IMR-90 (cell line): ENCODE data around the gene PIGM. TPM values are rescaled to one million over a fixed set of nuclear protein-coding genes. Genes with fewer than 3 reads are reported as not detected.

Source experiments
- ATAC-seq: fragments of 200-7000 bp; cut with Tn5 transposase; 2 replicates; pipeline ENCODE4 v1.9.1; 2020; ENCODE audit warnings: low read depth, mild to moderate bottlenecking, moderate library complexity
- BruUV-seq: library from RNA; stranded (reverse); fragments of 400-500 nt; replicated peaks from 2 replicates; lab custom pipeline; 2021; lab: Mats Ljungman, UMichigan
- CTCF ChIA-PET: fragments of 300-600 bp; formaldehyde crosslinking; extraction: SDS; loops from one replicate; lab custom pipeline; 2021; ENCODE audit warnings: antibody characterized with exemption; lab: Yijun Ruan, JAX
- POLR2A ChIA-PET: fragments of 300-600 bp; sonication (Branson Sonifier 250); formaldehyde crosslinking; loops from one replicate; lab custom pipeline; 2022; ENCODE audit warnings: antibody characterized with exemption; ENCODE audit not compliant: unreplicated experiment; lab: Charles Lee
- DNase-seq: peaks from one replicate; pipeline ENCODE4 v3.0.0; 2013
- H2AFZ ChIP-seq: replicated peaks from 2 replicates; pipeline ENCODE3; 2013; ENCODE audit warnings: low read length, mild to moderate bottlenecking; ENCODE audit not compliant: poor library complexity
- H2AK5ac ChIP-seq: 2 replicates; pipeline ENCODE4 v1.6.1; 2013; ENCODE audit warnings: low read depth, low read length, inconsistent platforms
- H2AK9ac ChIP-seq: replicated peaks from 2 replicates; pipeline ENCODE3; 2013; ENCODE audit warnings: mild to moderate bottlenecking, low read depth, low read length, moderate library complexity; ENCODE audit not compliant: poor library complexity
- H2BK120ac ChIP-seq: 2 replicates; pipeline ENCODE4 v1.6.1; 2013; ENCODE audit warnings: low read depth, low read length, inconsistent platforms
- H2BK15ac ChIP-seq: 3 replicates; pipeline ENCODE4 v1.6.1; 2013; ENCODE audit warnings: low read depth, low read length, inconsistent platforms
- H2BK20ac ChIP-seq: 2 replicates; pipeline ENCODE4 v1.6.1; 2013; ENCODE audit warnings: low read depth, mild to moderate bottlenecking, inconsistent platforms, low read length, moderate library complexity
- H2BK5ac ChIP-seq: 2 replicates; pipeline ENCODE4 v1.6.1; 2013; ENCODE audit warnings: mild to moderate bottlenecking, low read depth, low read length, inconsistent platforms; ENCODE audit not compliant: poor library complexity, severe bottlenecking
- H3K14ac ChIP-seq: replicated peaks from 2 replicates; pipeline ENCODE4 v1.6.1; 2013; ENCODE audit warnings: low read depth, low read length, inconsistent platforms
- H3K18ac ChIP-seq: 2 replicates; pipeline ENCODE4 v1.6.1; 2013; ENCODE audit warnings: low read depth, low read length, control low read depth
- H3K23ac ChIP-seq: 2 replicates; pipeline ENCODE4 v1.6.1; 2013; ENCODE audit warnings: low read depth, low read length, inconsistent platforms
- H3K27ac ChIP-seq: 2 replicates; pipeline ENCODE4 v1.5.1; 2013; ENCODE audit warnings: mild to moderate bottlenecking, control low read depth, low read length; ENCODE audit not compliant: insufficient read depth
- H3K27me3 ChIP-seq: 2 replicates; pipeline ENCODE4 v1.6.1; 2013; ENCODE audit warnings: low read length; ENCODE audit not compliant: control insufficient read depth, insufficient read depth
- H3K36me3 ChIP-seq: 2 replicates; pipeline ENCODE4 v1.6.1; 2013; ENCODE audit warnings: low read length, mixed read lengths; ENCODE audit not compliant: control insufficient read depth, insufficient read depth
- H3K4ac ChIP-seq: 2 replicates; pipeline ENCODE4 v1.6.1; 2013; ENCODE audit warnings: low read depth, low read length, inconsistent platforms
- H3K4me1 ChIP-seq: 2 replicates; pipeline ENCODE4 v1.6.1; 2013; ENCODE audit warnings: low read length, mixed read lengths; ENCODE audit not compliant: control insufficient read depth, insufficient read depth
- H3K4me2 ChIP-seq: 2 replicates; pipeline ENCODE4 v1.6.1; 2013; ENCODE audit warnings: low read depth, mild to moderate bottlenecking, control low read depth, low read length, moderate library complexity
- H3K4me3 ChIP-seq: 2 replicates; pipeline ENCODE4 v1.5.1; 2013; ENCODE audit warnings: low read depth, mild to moderate bottlenecking, control low read depth, low read length, moderate library complexity; ENCODE audit not compliant: insufficient read depth
- H3K56ac ChIP-seq: 2 replicates; pipeline ENCODE4 v1.6.1; 2013; ENCODE audit warnings: low read length, inconsistent platforms; ENCODE audit not compliant: insufficient read depth; ENCODE audit errors: extremely low read depth
- H3K79me1 ChIP-seq, 2 experiments: 2 replicates each; pipeline ENCODE4 v1.6.1; 2013; ENCODE audit warnings: low read length in 2 of 2, inconsistent platforms in 1 of 2, low read depth in 1 of 2
- H3K9ac ChIP-seq: 2 replicates; pipeline ENCODE4 v1.6.1; 2013; ENCODE audit warnings: low read depth, low read length, control low read depth
- H3K9me1 ChIP-seq: 2 replicates; pipeline ENCODE4 v1.6.1; 2013; ENCODE audit warnings: low read length, inconsistent platforms; ENCODE audit not compliant: insufficient read depth
- H3K9me3 ChIP-seq: 2 replicates; pipeline ENCODE4 v1.6.1; 2013; ENCODE audit warnings: low read length; ENCODE audit not compliant: control insufficient read depth, insufficient read depth
- H4K20me1 ChIP-seq: 2 replicates; pipeline ENCODE4 v1.6.1; 2013; ENCODE audit warnings: low read length, inconsistent platforms; ENCODE audit not compliant: insufficient read depth
- H4K5ac ChIP-seq: 2 replicates; pipeline ENCODE4 v1.6.1; 2013; ENCODE audit warnings: mild to moderate bottlenecking, low read depth, low read length, control low read depth
- H4K8ac ChIP-seq, 2 experiments: 2 replicates each; pipeline ENCODE4 v1.6.1; 2013; ENCODE audit warnings: low read depth in 2 of 2, low read length in 2 of 2, control low read depth in 1 of 2, inconsistent platforms in 1 of 2
- H4K91ac ChIP-seq: 2 replicates; pipeline ENCODE4 v1.6.1; 2013; ENCODE audit warnings: low read depth, low read length, inconsistent platforms; ENCODE audit not compliant: insufficient read depth
- BHLHE40 ChIP-seq: fragments of 150-350 bp; IDR thresholded peaks from 2 replicates; pipeline ENCODE4 v1.6.1; 2016; ENCODE audit warnings: mild to moderate bottlenecking, low read depth, low read length
- CHD1 ChIP-seq: IDR thresholded peaks from 2 replicates; pipeline ENCODE4 v1.6.1; 2012; ENCODE audit warnings: low read depth, low read length, improper control_type of control experiment
- RAD21 ChIP-seq: IDR thresholded peaks from 2 replicates; pipeline ENCODE4 v1.6.1; 2012; ENCODE audit warnings: low read length, improper control_type of control experiment
- SMC3 ChIP-seq: fragments of 150-350 bp; IDR thresholded peaks from 2 replicates; pipeline ENCODE4 v1.6.1; 2016; ENCODE audit warnings: low read depth, mild to moderate bottlenecking, antibody characterized with exemption, low read length, moderate library complexity
- WGBS, 2 experiments: methylation state at CpG; one replicate each; pipeline versions ENCODE4 v1.1.5 to v1.1.7; 2013; ENCODE audit warnings: missing lambda C conversion rate in 2 of 2; ENCODE audit not compliant: insufficient read length in 1 of 2; ENCODE audit errors: extremely low coverage in 2 of 2; 5-methylcytosine and 5-hydroxymethylcytosine counted together
- dilution Hi-C: fragments of 300-500 bp; cut with HindIII; formaldehyde crosslinking; loops from one replicate; pipeline ENCODE4 v1.14.3; 2018; ENCODE audit warnings: low sequenced_read_pairs; ENCODE audit not compliant: unreplicated experiment
- in situ Hi-C: fragments of 300-500 bp; cut with MboI; formaldehyde crosslinking; loops from 3 replicates; pipeline ENCODE4 v1.14.3; 2019; ENCODE audit warnings: low sequenced_read_pairs, inconsistent platforms, mixed read lengths
- intact Hi-C: fragments of 100-400 bp; cut with micrococcal nuclease; formaldehyde crosslinking; loops from 2 replicates; pipeline ENCODE4 v1.10.0; 2022
- polyA plus RNA-seq, 3 experiments: library from polyadenylated mRNA; depleted of rRNA; stranded (reverse); fragments of >200 nt; gene quantifications; 2 replicates each; pipeline ENCODE4 v1.2.3, GENCODE V29; 2012; ENCODE audit warnings: low replicate concordance in 1 of 3
- total RNA-seq: library from RNA; depleted of rRNA; stranded (reverse); fragments of >200 nt; gene quantifications from 2 replicates; pipeline ENCODE4 v1.2.3, GENCODE V29; 2012
- TF ChIP-seq, protein P1 (sequence below): conservative IDR thresholded peaks from 2 replicates; pipeline ENCODE4 v1.5.1; 2012; ENCODE audit warnings: mild to moderate bottlenecking, low read depth, low read length, improper control_type of control experiment

Gene PIGM
- total and polyA plus RNA-seq, 2 of the 4 experiments (the other 2 are of a cell fraction): 2.9 TPM

GRCh38 chr1:160007577-160008200 lies 24.1 kb downstream of the PIGM start:
- no peak overlapping the region for H3K4me3 ChIP-seq
- DNase-seq (peak; percentile 32), ATAC-seq (peak; percentile 62; the same call in 1 of the 2 replicates)
- H2AK9ac ChIP-seq: no peak overlapping the region
- H3K14ac ChIP-seq: no peak overlapping the region
- no peak overlapping the region for H4K91ac ChIP-seq
- no peak overlapping the region for H3K23ac ChIP-seq
- H3K18ac ChIP-seq: no peak overlapping the region
- no peak overlapping the region for H4K8ac ChIP-seq
- WGBS, 2 experiments: no CpG with 5 or more reads among the region's 3 CpGs
- H3K27ac ChIP-seq: no peak overlapping the region
- H3K36me3 ChIP-seq: no peaks in the 10 kb centered on the region
- no peak overlapping the region for H4K5ac ChIP-seq
- H3K4me1 ChIP-seq: no peaks in the 10 kb centered on the region
- dilution Hi-C loops (no loop called here), intact Hi-C loops (loop anchor here (1.0 to 5.0 kb wide), 5 partner anchors 63 to 847 kb away; partner anchors contain the start of genes DUSP23 and IGSF9), in situ Hi-C loops (loop anchor here (5.0 to 10.0 kb wide), 2 partner anchors 70 to 223 kb away; partner anchors contain the start of gene DUSP23)
- H3K79me1 ChIP-seq: no peaks in the 10 kb centered on the region
- TF ChIP-seq CHD1 (no peak), SMC3 (peak; percentile 54), RAD21 (peak; percentile 70), BHLHE40 (no peak)
- TF ChIP-seq, protein P1, sequence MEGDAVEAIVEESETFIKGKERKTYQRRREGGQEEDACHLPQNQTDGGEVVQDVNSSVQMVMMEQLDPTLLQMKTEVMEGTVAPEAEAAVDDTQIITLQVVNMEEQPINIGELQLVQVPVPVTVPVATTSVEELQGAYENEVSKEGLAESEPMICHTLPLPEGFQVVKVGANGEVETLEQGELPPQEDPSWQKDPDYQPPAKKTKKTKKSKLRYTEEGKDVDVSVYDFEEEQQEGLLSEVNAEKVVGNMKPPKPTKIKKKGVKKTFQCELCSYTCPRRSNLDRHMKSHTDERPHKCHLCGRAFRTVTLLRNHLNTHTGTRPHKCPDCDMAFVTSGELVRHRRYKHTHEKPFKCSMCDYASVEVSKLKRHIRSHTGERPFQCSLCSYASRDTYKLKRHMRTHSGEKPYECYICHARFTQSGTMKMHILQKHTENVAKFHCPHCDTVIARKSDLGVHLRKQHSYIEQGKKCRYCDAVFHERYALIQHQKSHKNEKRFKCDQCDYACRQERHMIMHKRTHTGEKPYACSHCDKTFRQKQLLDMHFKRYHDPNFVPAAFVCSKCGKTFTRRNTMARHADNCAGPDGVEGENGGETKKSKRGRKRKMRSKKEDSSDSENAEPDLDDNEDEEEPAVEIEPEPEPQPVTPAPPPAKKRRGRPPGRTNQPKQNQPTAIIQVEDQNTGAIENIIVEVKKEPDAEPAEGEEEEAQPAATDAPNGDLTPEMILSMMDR: peak; percentile 83
- H3K4ac ChIP-seq: no peak overlapping the region
- no peak overlapping the region for H3K4me2 ChIP-seq
- H3K27me3 ChIP-seq: peaks cover 30% of the 10 kb centered on the region
- H3K9me3 ChIP-seq: no peaks in the 10 kb centered on the region
- H3K56ac ChIP-seq: no peak overlapping the region
- H2AK5ac ChIP-seq: no peak overlapping the region
- H2BK5ac ChIP-seq: no peak overlapping the region
- H3K9ac ChIP-seq: no peak overlapping the region
- no TSS peak for BruUV-seq
- ChIA-PET POLR2A (no interaction called here), CTCF (interaction anchor here (0.5 to 3.3 kb wide), 28 partner anchors 9 to 847 kb away, joined by 3 to 48 read pairs (median 4); partner anchors contain the start of genes DUSP23 and PIGM)
- no peak overlapping the region for H2AFZ ChIP-seq
- no peaks in the 10 kb centered on the region for H4K20me1 ChIP-seq
- H2BK15ac ChIP-seq: no peak overlapping the region
- H2BK20ac ChIP-seq: no peak overlapping the region
- H3K9me1 ChIP-seq: no peaks in the 10 kb centered on the region
- no peak overlapping the region for H2BK120ac ChIP-seq
